CD4-positive, alpha-beta T cell (primary cell): ENCODE measurements around the gene TRIP11. TPM values are rescaled to one million over a fixed set of nuclear protein-coding genes. Genes with fewer than 3 reads are reported as not detected.
A peak's percentile ranks its signal among the peaks of the same experiment; 100 is the strongest.

Experiments used
- ATAC-seq: fragments of 200-7000 bp; cut with Tn5 transposase; one replicate; pipeline ENCODE4 v1.10.0; 2022; ENCODE audit warnings: mild to moderate bottlenecking; ENCODE audit not compliant: poor library complexity
- CTCF ChIA-PET: fragments of 350-600 bp; sonication (Branson Sonifier 250); formaldehyde crosslinking; loops from one replicate; lab custom pipeline; 2021; ENCODE audit warnings: antibody characterized with exemption, inconsistent platforms; lab: Charles Lee
- POLR2A ChIA-PET: fragments of 350-600 bp; sonication (Branson Sonifier 250); formaldehyde crosslinking; loops from one replicate; lab custom pipeline; 2021; ENCODE audit warnings: antibody characterized with exemption, inconsistent platforms; lab: Charles Lee
- DNase-seq, 14 experiments: peaks; one replicate each; pipeline ENCODE4 v3.0.0-alpha.2; 2013 to 2020; ENCODE audit warnings: mixed read lengths in 2 of 14
- H3K27ac ChIP-seq, 2 donors: one replicate each; pipeline versions ENCODE4 v1.5.1 to v1.7.0; 2013; ENCODE audit warnings: low read length in 2 of 2, low read depth in 1 of 2, mild to moderate bottlenecking in 1 of 2
- H3K27me3 ChIP-seq, 2 experiments: 1 replicate in 1 of 2; 2 replicates in 1 of 2; pipeline versions ENCODE4 v1.6.1 to v1.7.0; 2013; ENCODE audit warnings: low read length in 2 of 2, control low read depth in 1 of 2, mild to moderate bottlenecking in 1 of 2, moderate library complexity in 1 of 2; ENCODE audit not compliant: insufficient read depth in 2 of 2, control insufficient read depth in 1 of 2
- H3K36me3 ChIP-seq: one replicate; pipeline ENCODE4 v1.6.1; 2013; ENCODE audit warnings: low read length, control low read depth; ENCODE audit not compliant: insufficient read depth
- H3K4me1 ChIP-seq: one replicate; pipeline ENCODE4 v1.6.1; 2013; ENCODE audit warnings: low read length, control low read depth; ENCODE audit not compliant: insufficient read depth
- H3K4me3 ChIP-seq: one replicate; pipeline ENCODE4 v1.5.1; 2013; ENCODE audit warnings: mild to moderate bottlenecking, low read length, moderate library complexity
- H3K9me3 ChIP-seq, 2 experiments: 1 replicate in 1 of 2; 2 replicates in 1 of 2; pipeline versions ENCODE4 v1.6.1 to v1.7.0; 2013; ENCODE audit warnings: low read length in 2 of 2, mild to moderate bottlenecking in 2 of 2, control low read depth in 1 of 2, moderate library complexity in 1 of 2; ENCODE audit not compliant: control insufficient read depth in 1 of 2, insufficient read depth in 1 of 2
- H3K27ac Mint-ChIP-seq: one replicate; pipeline ENCODE4 v1.8.0; 2020; ENCODE audit warnings: mixed read lengths
- H3K27me3 Mint-ChIP-seq: one replicate; pipeline ENCODE4 v1.8.0; 2021; ENCODE audit warnings: mixed read lengths
- H3K36me3 Mint-ChIP-seq: one replicate; pipeline ENCODE4 v1.8.0; 2021; ENCODE audit warnings: low read depth, mixed read lengths
- H3K4me1 Mint-ChIP-seq: one replicate; pipeline ENCODE4 v1.8.0; 2021; ENCODE audit warnings: low read depth, mixed read lengths
- H3K4me3 Mint-ChIP-seq: one replicate; pipeline ENCODE4 v1.8.0; 2020; ENCODE audit warnings: mild to moderate bottlenecking, mixed read lengths
- H3K9me3 Mint-ChIP-seq: one replicate; pipeline ENCODE4 v1.8.0; 2020; ENCODE audit warnings: mixed read lengths
- intact Hi-C, 2 experiments: fragments of 100-400 bp; cut with DNase I in 1 of 2; cut with micrococcal nuclease in 1 of 2; formaldehyde crosslinking; loops; one replicate each; pipeline versions ENCODE4 v1.15.1 to v1.9.0; 2023 to 2025; cut with DNase I, micrococcal nuclease
- total RNA-seq, 174 experiments: library from RNA in 2 of 174; stranded (reverse) in 2 of 174; gene quantifications; one replicate each; pipeline ENCODE4 v1.2.3 and lab custom pipeline; 2021 to 2026
- TF ChIP-seq, protein P1 (sequence below): fragments of 200-600 bp; IDR thresholded peaks from one replicate; pipeline ENCODE4 v1.8.0; 2022; ENCODE audit warnings: antibody characterized with exemption, mild to moderate bottlenecking

TRIP11 gene
- total RNA-seq, 2 experiments from 2014 or later: 30.0 to 31.2 TPM

DNA sequence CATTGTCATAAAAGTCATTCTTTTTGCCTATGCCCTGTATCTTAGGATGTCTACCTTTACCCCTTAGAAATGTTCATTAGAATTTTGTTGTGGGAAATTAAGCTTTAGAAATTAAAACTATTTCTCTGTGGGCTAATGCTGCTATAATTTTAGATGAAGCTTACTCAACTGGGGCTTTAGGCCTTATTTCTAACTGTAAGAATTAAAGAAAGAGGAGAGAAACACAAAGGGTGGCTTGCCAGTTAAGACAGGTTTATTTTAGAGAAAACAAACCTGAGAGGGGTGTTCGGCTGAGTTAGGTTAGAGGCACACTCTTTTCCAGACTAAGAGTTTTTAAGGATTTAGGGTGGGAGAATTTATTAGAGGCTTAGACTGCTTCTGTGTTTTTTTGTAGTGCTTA lies 6.4 kb downstream of the TRIP11 start:
- Histone ChIP-seq H3K36me3 (peaks cover 24% of the 10 kb centered on the region), H3K4me3 (no peak overlapping the region), H3K9me3 (no peaks in the 10 kb centered on the region), H3K27ac (no peak overlapping the region), H3K4me1 (peaks cover 17% of the 10 kb centered on the region), H3K27me3 (no peaks in the 10 kb centered on the region)
- CTCF ChIA-PET: interaction anchor here (1.3 kb wide), 1 partner anchor 10 kb away, joined by 3 read pairs; no protein-coding TSS in a partner anchor
- no peaks in the 10 kb centered on the region for H3K9me3 Mint-ChIP-seq
- H3K4me1 Mint-ChIP-seq: peaks cover 37% of the 10 kb centered on the region
- TF ChIP-seq, protein P1, sequence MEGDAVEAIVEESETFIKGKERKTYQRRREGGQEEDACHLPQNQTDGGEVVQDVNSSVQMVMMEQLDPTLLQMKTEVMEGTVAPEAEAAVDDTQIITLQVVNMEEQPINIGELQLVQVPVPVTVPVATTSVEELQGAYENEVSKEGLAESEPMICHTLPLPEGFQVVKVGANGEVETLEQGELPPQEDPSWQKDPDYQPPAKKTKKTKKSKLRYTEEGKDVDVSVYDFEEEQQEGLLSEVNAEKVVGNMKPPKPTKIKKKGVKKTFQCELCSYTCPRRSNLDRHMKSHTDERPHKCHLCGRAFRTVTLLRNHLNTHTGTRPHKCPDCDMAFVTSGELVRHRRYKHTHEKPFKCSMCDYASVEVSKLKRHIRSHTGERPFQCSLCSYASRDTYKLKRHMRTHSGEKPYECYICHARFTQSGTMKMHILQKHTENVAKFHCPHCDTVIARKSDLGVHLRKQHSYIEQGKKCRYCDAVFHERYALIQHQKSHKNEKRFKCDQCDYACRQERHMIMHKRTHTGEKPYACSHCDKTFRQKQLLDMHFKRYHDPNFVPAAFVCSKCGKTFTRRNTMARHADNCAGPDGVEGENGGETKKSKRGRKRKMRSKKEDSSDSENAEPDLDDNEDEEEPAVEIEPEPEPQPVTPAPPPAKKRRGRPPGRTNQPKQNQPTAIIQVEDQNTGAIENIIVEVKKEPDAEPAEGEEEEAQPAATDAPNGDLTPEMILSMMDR: no peak
- POLR2A ChIA-PET: no interaction called here
- ATAC-seq (no peak), DNase-seq (no peak)
- H3K27ac Mint-ChIP-seq: peak overlapping the region; percentile 65
- intact Hi-C loops: loop anchor here in 1 of 2 experiments (5.0 kb wide), 1 partner anchor 1079 kb away; no protein-coding TSS in a partner anchor
- peaks cover 42% of the 10 kb centered on the region for H3K36me3 Mint-ChIP-seq
- H3K27me3 Mint-ChIP-seq: no peaks in the 10 kb centered on the region
- H3K4me3 Mint-ChIP-seq: no peak overlapping the region

DNA sequence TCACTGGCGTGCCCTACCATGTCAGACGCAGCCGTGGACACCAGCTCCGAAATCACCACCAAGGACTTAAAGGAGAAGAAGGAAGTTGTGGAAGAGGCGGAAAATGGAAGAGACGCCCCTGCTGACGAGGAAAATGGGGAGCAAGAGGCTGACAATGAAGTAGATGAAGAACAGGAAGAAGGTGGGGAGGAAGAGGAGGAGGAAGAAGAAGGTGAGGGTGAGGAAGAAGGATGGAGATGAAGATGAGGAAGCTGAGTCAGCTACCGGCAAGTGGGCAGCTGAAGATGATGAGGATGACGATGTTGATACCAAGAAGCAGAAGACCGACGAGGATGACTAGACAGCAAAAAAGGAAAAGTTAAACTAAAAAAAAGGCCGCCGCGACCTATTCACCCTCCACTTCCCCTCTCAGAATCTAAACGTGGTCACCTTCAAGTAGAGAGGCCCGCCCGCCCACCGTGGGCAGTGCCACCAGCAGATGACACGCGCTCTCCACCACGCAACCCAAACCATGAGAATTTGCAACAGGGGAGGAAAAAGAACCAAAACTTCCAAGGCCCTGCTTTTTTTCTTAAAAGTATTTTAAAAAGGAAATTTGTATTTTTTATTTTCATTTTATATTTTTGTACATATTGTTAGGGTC lies 13.2 kb downstream of the TRIP11 start:
- Histone ChIP-seq H3K4me1 (no peaks in the 10 kb centered on the region), H3K4me3 (no peak overlapping the region), H3K27ac (no peak overlapping the region), H3K9me3 (no peaks in the 10 kb centered on the region), H3K27me3 (no peaks in the 10 kb centered on the region), H3K36me3 (peaks cover 48% of the 10 kb centered on the region)
- Mint-ChIP-seq H3K36me3 (peaks cover 72% of the 10 kb centered on the region), H3K9me3 (no peaks in the 10 kb centered on the region), H3K27me3 (no peaks in the 10 kb centered on the region), H3K4me3 (no peak overlapping the region), H3K27ac (no peak overlapping the region), H3K4me1 (peaks cover 4% of the 10 kb centered on the region)
- TF ChIP-seq, protein P1: no peak
- ATAC-seq (no peak), DNase-seq (no peak)
- ChIA-PET POLR2A (no interaction called here), CTCF (no interaction called here)
- intact Hi-C loops: no loop called here

DNA sequence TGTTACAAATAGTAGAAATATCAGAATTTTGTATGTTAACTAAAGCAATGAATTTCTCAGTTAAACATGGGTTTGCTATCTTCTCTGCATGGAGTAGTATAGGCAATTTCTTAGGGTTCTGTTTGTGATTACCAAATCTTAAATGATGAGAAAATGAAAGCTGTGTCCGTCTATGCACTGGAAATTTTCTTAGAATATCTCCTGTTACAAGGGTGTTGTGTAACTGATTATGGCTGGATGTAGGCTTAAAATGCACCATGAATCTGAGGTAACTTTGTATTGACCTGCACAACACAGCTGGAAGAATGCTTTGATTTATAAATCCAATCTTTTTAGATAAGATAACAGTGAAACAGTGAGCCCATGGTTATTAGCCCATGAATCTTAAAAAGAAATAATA lies 17.8 kb downstream of the TRIP11 start:
- H3K36me3 Mint-ChIP-seq: peaks cover 73% of the 10 kb centered on the region
- H3K36me3 ChIP-seq: peaks cover 51% of the 10 kb centered on the region
- ATAC-seq: no peak

More for the DNA sequence above, 17.8 kb downstream of the TRIP11 start:
- Histone ChIP-seq H3K4me1 (no peaks in the 10 kb centered on the region), H3K4me3 (no peak overlapping the region), H3K9me3 (no peaks in the 10 kb centered on the region), H3K27me3 (no peaks in the 10 kb centered on the region), H3K27ac (no peak overlapping the region)
- TF ChIP-seq, protein P1: no peak
- Mint-ChIP-seq H3K27me3 (no peaks in the 10 kb centered on the region), H3K4me3 (no peak overlapping the region), H3K27ac (no peak overlapping the region), H3K4me1 (peaks cover 4% of the 10 kb centered on the region), H3K9me3 (no peaks in the 10 kb centered on the region)
- CTCF ChIA-PET: interaction anchor here (1.2 kb wide), 1 partner anchor 11 kb away, joined by 3 read pairs; no protein-coding TSS in a partner anchor
- intact Hi-C loops: no loop called here
- POLR2A ChIA-PET: no interaction called here
- DNase-seq: no peak
